Measurements from ENCODE around the gene NRXN2. TPM values are rescaled to one million over a fixed set of nuclear protein-coding genes. Genes with fewer than 3 reads are reported as not detected.

The NRXN2 gene
- total RNA-seq, 1 experiment from 2014 or later = 0.15 TPM

- POLR2A ChIA-PET = no interaction called here
- Histone ChIP-seq H3K9me3 (ENCODE audit: control insufficient read depth, insufficient read depth, low read depth, low read length) (no peaks in the 10 kb centered on the region; the same call in 1 of the 2 replicates), H3K36me3 (ENCODE audit: control insufficient read depth, insufficient read depth, low read length) (no peaks in the 10 kb centered on the region), H3K4me3 (ENCODE audit: low read depth in 2 of 2, low read length in 2 of 2) (no peak overlapping the region), H3K27ac (ENCODE audit: low read length) (no peak overlapping the region), H3K4me1 (ENCODE audit: control insufficient read depth, insufficient read depth, low read length) (no peaks in the 10 kb centered on the region), H3K27me3 (ENCODE audit: control insufficient read depth, insufficient read depth, low read length) (no peaks in the 10 kb centered on the region)
- DNase-seq (ENCODE audit: low read depth, low spot score) (no peak), ATAC-seq (0 out of 2 replicates have a peak, but pooled peaks have one; percentile 38)
- BruUV-seq (replicated peaks) = no TSS peak
- TF ChIP-seq SIN3A (IDR thresholded peaks at IDR 0.05; ENCODE audit: borderline replicate concordance, insufficient read depth, low read depth, low read length) = no peak
- no peak for TF ChIP-seq REST (IDR thresholded peaks at IDR 0.05; ENCODE audit: insufficient read depth in 1 of 2, low read depth in 2 of 2, low read length in 1 of 2)
- TF ChIP-seq CTCF (IDR thresholded peaks at IDR 0.05) = no peak
- TF ChIP-seq TCF7L2 (IDR thresholded peaks at IDR 0.05; ENCODE audit: low read depth, low read length) = no peak
- TF ChIP-seq POLR2AphosphoS5 (IDR thresholded peaks at IDR 0.05; ENCODE audit: low read depth, low read length) = no peak
- in situ Hi-C loops (cut with HindIII; ENCODE audit: low pct_unique_long_range_greater_than_20kb, low sequenced_read_pairs) (no loop called here), intact Hi-C loops (cut with micrococcal nuclease; ENCODE audit: unreplicated experiment) (no loop called here)
- CTCF ChIA-PET = no interaction called here
These were observed 129.6 kb downstream of the NRXN2 start for GRCh38 chr11:64593156-64594105.

- no peak overlapping the region for H3K4me3 ChIP-seq (ENCODE audit: low read depth in 2 of 2, low read length in 2 of 2)
- ATAC-seq (no peak), DNase-seq (ENCODE audit: low read depth, low spot score) (no peak)
- H3K9me3 ChIP-seq (ENCODE audit: control insufficient read depth, insufficient read depth, low read depth, low read length) = peaks cover 8% of the 10 kb centered on the region; the same call in 1 of the 2 replicates
- in situ Hi-C loops (cut with HindIII; ENCODE audit: low pct_unique_long_range_greater_than_20kb, low sequenced_read_pairs) (no loop called here), intact Hi-C loops (cut with micrococcal nuclease; ENCODE audit: unreplicated experiment) (no loop called here)
- H3K27ac ChIP-seq (ENCODE audit: low read length) = no peak overlapping the region
- no peaks in the 10 kb centered on the region for H3K27me3 ChIP-seq (ENCODE audit: control insufficient read depth, insufficient read depth, low read length)
- ChIA-PET POLR2A (no interaction called here), CTCF (no interaction called here)
- TF ChIP-seq CTCF (IDR thresholded peaks at IDR 0.05) = no peak
- TF ChIP-seq SIN3A (IDR thresholded peaks at IDR 0.05; ENCODE audit: borderline replicate concordance, insufficient read depth, low read depth, low read length) = no peak
- TF ChIP-seq REST (IDR thresholded peaks at IDR 0.05; ENCODE audit: insufficient read depth in 1 of 2, low read depth in 2 of 2, low read length in 1 of 2) = no peak
- no peak for TF ChIP-seq TCF7L2 (IDR thresholded peaks at IDR 0.05; ENCODE audit: low read depth, low read length)
- no peak for TF ChIP-seq POLR2AphosphoS5 (IDR thresholded peaks at IDR 0.05; ENCODE audit: low read depth, low read length)
- no peaks in the 10 kb centered on the region for H3K36me3 ChIP-seq (ENCODE audit: control insufficient read depth, insufficient read depth, low read length)
- no TSS peak for BruUV-seq (replicated peaks)
- no peaks in the 10 kb centered on the region for H3K4me1 ChIP-seq (ENCODE audit: control insufficient read depth, insufficient read depth, low read length)
These were observed 130.3 kb downstream of the NRXN2 start for GRCh38 chr11:64592656-64593055.
